Fibroblast of villous mesenchyme (primary cell): ENCODE data around the gene CORO2B. TPM values are rescaled to one million over a fixed set of nuclear protein-coding genes. Genes with fewer than 3 reads are reported as not detected.

Experiments
- DNase-seq: peaks from one replicate; pipeline ENCODE4 v3.0.0-alpha.2; 2010; ENCODE audit warnings: low read depth
- H3K4me3 ChIP-seq: 2 replicates; pipeline ENCODE4 v1.5.1; 2011; ENCODE audit warnings: low read depth, mild to moderate bottlenecking, low read length
- CTCF ChIP-seq: IDR thresholded peaks from 2 replicates; pipeline ENCODE4 v1.5.1; 2012; ENCODE audit warnings: low read depth, mild to moderate bottlenecking, low read length; ENCODE audit not compliant: insufficient read depth
- total RNA-seq: library from RNA; depleted of rRNA; stranded (reverse); fragments of >200 nt; gene quantifications from 2 replicates; pipeline ENCODE4 v1.2.3, GENCODE V29; 2012

The CORO2B gene
- total RNA-seq, 1 donor = 9.5 TPM

DNA sequence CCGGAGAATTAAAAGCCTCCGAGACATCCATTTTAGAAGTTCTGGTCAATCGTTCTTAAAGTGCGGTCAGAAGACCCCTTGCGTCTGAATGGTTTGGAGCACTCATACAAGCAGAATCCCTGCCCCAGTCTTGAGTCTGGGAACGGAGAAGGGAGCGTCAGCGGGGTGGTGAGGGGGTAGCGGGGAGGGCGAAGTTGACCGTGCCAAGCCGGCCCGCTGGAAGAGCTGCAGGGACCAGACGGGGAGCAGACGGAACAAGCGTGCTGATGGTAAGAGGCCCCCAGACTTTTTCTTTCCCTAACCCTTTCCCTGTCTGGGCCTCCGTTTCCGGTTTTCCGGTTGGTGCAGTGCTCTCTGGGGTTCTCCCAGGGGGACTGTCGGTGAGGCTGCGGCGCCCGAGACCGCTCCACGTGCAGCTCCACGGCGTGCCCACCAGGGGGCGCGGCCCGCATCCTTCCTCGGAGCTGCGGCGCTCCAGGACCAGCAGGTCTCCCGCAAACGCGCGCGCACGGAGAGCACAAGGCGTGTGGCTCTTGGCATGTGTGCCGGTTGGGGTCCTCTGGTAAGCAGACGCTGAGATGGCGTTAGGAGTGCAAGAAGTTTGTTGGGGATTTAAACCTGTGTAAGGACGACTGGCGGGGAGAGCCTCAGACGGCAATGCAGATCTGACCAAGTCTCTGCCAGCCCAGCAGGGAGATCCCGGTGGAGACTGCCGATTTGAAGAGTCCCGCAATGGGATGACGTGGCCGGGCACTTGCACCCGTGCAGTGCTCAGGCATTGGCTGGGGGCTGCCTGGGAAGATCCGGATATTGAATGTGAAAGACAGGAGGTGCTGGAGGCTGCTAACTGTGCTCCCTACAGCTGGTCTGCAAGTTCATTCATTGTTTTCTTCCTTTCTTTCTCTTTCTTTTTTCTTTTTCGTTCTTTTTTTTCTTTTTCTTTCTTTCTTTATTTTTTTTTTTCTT lies 19.2 kb upstream of the CORO2B start:
- peak overlapping the region; percentile 49 for H3K4me3 ChIP-seq
- DNase-seq = peak; percentile 75
- TF ChIP-seq CTCF = peak; percentile 91

GRCh38 chr15:68560501-68561113 lies 18.2 kb upstream of the CORO2B start:
- no peak for DNase-seq
- H3K4me3 ChIP-seq = no peak overlapping the region
- no peak for TF ChIP-seq CTCF

DNA sequence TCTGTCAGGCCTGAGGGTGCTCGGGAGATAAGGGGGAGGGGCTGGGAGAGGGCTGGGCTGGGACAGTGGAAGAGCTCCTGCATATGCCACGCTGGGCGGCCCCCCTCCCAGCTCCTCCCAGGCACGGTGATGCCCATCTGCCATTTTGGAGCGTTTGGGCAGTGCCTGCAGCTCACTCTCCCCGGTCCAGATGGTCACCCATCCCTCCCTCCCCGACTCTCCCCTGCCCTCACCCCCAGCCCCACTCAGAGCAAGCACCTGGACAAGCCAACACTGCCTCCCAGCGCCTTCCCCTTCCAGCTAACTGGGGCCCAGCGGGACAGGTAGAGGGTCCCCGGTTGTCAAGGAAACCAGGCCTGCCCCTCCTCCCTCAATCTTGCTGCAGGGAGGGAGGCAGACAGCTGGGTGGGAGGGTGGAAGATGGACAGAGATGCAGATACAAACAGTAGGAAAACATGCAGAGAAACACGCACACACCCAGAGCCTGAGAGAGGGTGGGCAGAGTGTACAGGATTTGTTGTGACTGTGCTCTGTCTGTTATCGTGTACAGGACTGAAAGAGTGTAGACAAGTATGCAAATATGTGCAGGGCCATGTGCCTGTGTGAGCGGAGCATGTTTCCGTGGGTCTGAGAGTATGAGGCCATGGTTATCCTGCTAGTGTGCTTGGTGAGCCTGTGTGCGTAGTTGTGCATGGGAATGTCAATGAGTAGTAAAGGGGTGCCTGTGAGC lies 17.5 kb upstream of the CORO2B start:
- DNase-seq = no peak
- TF ChIP-seq CTCF = no peak
- H3K4me3 ChIP-seq = no peak overlapping the region

GRCh38 chr15:68561901-68562300 lies 16.9 kb upstream of the CORO2B start:
- no peak overlapping the region for H3K4me3 ChIP-seq
- no peak for DNase-seq
- TF ChIP-seq CTCF = no peak

DNA sequence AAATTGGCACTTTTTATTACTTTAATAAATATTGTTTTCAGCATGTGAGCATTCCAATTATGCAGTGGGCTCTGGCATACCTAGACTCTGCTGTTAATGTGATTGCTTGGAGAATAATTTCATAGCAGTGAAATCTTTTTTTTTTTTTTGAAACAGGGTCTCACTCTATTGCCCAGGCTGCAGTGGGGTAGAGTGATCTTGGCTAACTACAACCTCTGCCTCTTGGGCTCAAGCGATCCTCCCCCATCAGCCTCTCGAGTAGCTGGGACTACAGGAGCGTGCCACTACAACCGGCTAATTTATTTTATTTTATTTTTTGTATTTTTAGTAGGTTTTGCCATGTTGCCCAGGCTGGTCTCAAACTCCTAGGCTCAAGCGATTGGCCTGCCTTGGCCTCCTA lies 14.6 kb upstream of the CORO2B start:
- TF ChIP-seq CTCF = no peak
- no peak for DNase-seq
- no peak overlapping the region for H3K4me3 ChIP-seq

- no peak for TF ChIP-seq CTCF
- no peak overlapping the region for H3K4me3 ChIP-seq
- DNase-seq = no peak
Observed at GRCh38 chr15:68565234-68565633, 13.6 kb upstream of the CORO2B start.
